ENCODE measurements around the gene BTLA.

The BTLA gene

GRCh38 chr3:112456147-112456546, 43.1 kb downstream of the BTLA start:
- H3K4me2 ChIP-seq (ENCODE audit: low read depth, low read length, poor library complexity, severe bottlenecking) = no peak overlapping the region
- H3K9me2 ChIP-seq (replicated peaks; ENCODE audit: insufficient read depth, low read length) = no peaks in the 10 kb centered on the region
- no peaks in the 10 kb centered on the region for H3K27me3 ChIP-seq (ENCODE audit: low read length)
- no peak overlapping the region for H3K4me3 ChIP-seq (ENCODE audit: insufficient read depth, low read length, poor library complexity, severe bottlenecking)
- H3K27ac ChIP-seq (ENCODE audit: low read depth, low read length) = no peak overlapping the region
- H3K79me2 ChIP-seq (ENCODE audit: insufficient read depth, low read length) = no peaks in the 10 kb centered on the region
- no peaks in the 10 kb centered on the region for H3K9me3 ChIP-seq (ENCODE audit: insufficient read depth, low read length)
- no peak for TF ChIP-seq CTCF (IDR thresholded peaks at IDR 0.05; ENCODE audit: insufficient read depth, low read length, poor library complexity, severe bottlenecking)
- no peak for TF ChIP-seq EZH2phosphoT487 (conservative IDR thresholded peaks at IDR 0.05; ENCODE audit: low read length)
- H3K36me3 ChIP-seq (ENCODE audit: low read length) = no peaks in the 10 kb centered on the region
- H3K9ac ChIP-seq (ENCODE audit: low read length) = no peak overlapping the region
- H4K20me1 ChIP-seq (ENCODE audit: low read depth, low read length) = no peaks in the 10 kb centered on the region
- no peak overlapping the region for H2AFZ ChIP-seq (ENCODE audit: low read depth, low read length, severe bottlenecking)
- H3F3A ChIP-seq (ENCODE audit: insufficient read depth) = no peaks in the 10 kb centered on the region

- Histone ChIP-seq H3K27me3 (ENCODE audit: low read length) (no peaks in the 10 kb centered on the region), H3F3A (ENCODE audit: insufficient read depth) (no peaks in the 10 kb centered on the region), H3K27ac (ENCODE audit: low read depth, low read length) (no peak overlapping the region)
Measured at GRCh38 chr3:112448939-112449338, 50.3 kb downstream of the BTLA start.

GRCh38 chr3:112446343-112446742, 52.9 kb downstream of the BTLA start:
- no peak overlapping the region for H3K27ac ChIP-seq (ENCODE audit: low read depth, low read length)
- no peaks in the 10 kb centered on the region for H4K20me1 ChIP-seq (ENCODE audit: low read depth, low read length)
- H3F3A ChIP-seq (ENCODE audit: insufficient read depth) = no peaks in the 10 kb centered on the region
- H3K9me2 ChIP-seq (replicated peaks; ENCODE audit: insufficient read depth, low read length) = no peaks in the 10 kb centered on the region
- no peaks in the 10 kb centered on the region for H3K27me3 ChIP-seq (ENCODE audit: low read length)
- H3K79me2 ChIP-seq (ENCODE audit: insufficient read depth, low read length) = no peaks in the 10 kb centered on the region
- no peak for TF ChIP-seq EZH2phosphoT487 (conservative IDR thresholded peaks at IDR 0.05; ENCODE audit: low read length)
- no peaks in the 10 kb centered on the region for H3K36me3 ChIP-seq (ENCODE audit: low read length)
- no peaks in the 10 kb centered on the region for H3K9me3 ChIP-seq (ENCODE audit: insufficient read depth, low read length)
- H3K9ac ChIP-seq (ENCODE audit: low read length) = no peak overlapping the region
- H3K4me3 ChIP-seq (ENCODE audit: insufficient read depth, low read length, poor library complexity, severe bottlenecking) = no peak overlapping the region
- H2AFZ ChIP-seq (ENCODE audit: low read depth, low read length, severe bottlenecking) = no peak overlapping the region
- H3K4me2 ChIP-seq (ENCODE audit: low read depth, low read length, poor library complexity, severe bottlenecking) = no peak overlapping the region

More at GRCh38 chr3:112448939-112449338, 50.3 kb downstream of the BTLA start:
- Histone ChIP-seq H3K36me3 (ENCODE audit: low read length) (no peaks in the 10 kb centered on the region), H3K4me3 (ENCODE audit: insufficient read depth, low read length, poor library complexity, severe bottlenecking) (no peak overlapping the region), H4K20me1 (ENCODE audit: low read depth, low read length) (no peaks in the 10 kb centered on the region), H3K9me3 (ENCODE audit: insufficient read depth, low read length) (no peaks in the 10 kb centered on the region), H2AFZ (ENCODE audit: low read depth, low read length, severe bottlenecking) (no peak overlapping the region), H3K79me2 (ENCODE audit: insufficient read depth, low read length) (no peaks in the 10 kb centered on the region), H3K9me2 (replicated peaks; ENCODE audit: insufficient read depth, low read length) (no peaks in the 10 kb centered on the region), H3K4me2 (ENCODE audit: low read depth, low read length, poor library complexity, severe bottlenecking) (no peak overlapping the region), H3K9ac (ENCODE audit: low read length) (no peak overlapping the region)
- TF ChIP-seq CTCF (IDR thresholded peaks at IDR 0.05; ENCODE audit: insufficient read depth, low read length, poor library complexity, severe bottlenecking) (no peak), EZH2phosphoT487 (conservative IDR thresholded peaks at IDR 0.05; ENCODE audit: low read length) (no peak)

GRCh38 chr3:112445839-112446238, 53.4 kb downstream of the BTLA start:
- Histone ChIP-seq H3K36me3 (ENCODE audit: low read length) (no peaks in the 10 kb centered on the region), H3K9me3 (ENCODE audit: insufficient read depth, low read length) (no peaks in the 10 kb centered on the region), H3K9ac (ENCODE audit: low read length) (no peak overlapping the region), H3K27ac (ENCODE audit: low read depth, low read length) (no peak overlapping the region), H4K20me1 (ENCODE audit: low read depth, low read length) (no peaks in the 10 kb centered on the region), H3K4me2 (ENCODE audit: low read depth, low read length, poor library complexity, severe bottlenecking) (no peak overlapping the region), H3F3A (ENCODE audit: insufficient read depth) (no peaks in the 10 kb centered on the region), H3K79me2 (ENCODE audit: insufficient read depth, low read length) (no peaks in the 10 kb centered on the region), H3K4me3 (ENCODE audit: insufficient read depth, low read length, poor library complexity, severe bottlenecking) (no peak overlapping the region), H3K27me3 (ENCODE audit: low read length) (no peaks in the 10 kb centered on the region), H2AFZ (ENCODE audit: low read depth, low read length, severe bottlenecking) (no peak overlapping the region), H3K9me2 (replicated peaks; ENCODE audit: insufficient read depth, low read length) (no peaks in the 10 kb centered on the region)
- TF ChIP-seq CTCF (IDR thresholded peaks at IDR 0.05; ENCODE audit: insufficient read depth, low read length, poor library complexity, severe bottlenecking) (no peak), EZH2phosphoT487 (conservative IDR thresholded peaks at IDR 0.05; ENCODE audit: low read length) (no peak)
